Stimulated activated naive B cell treated with anti-CD40 and anti-IgM and Interleukin-4, amounts not matched to agents 10 μg/mL and 1 μg/mL and 100 μg/mL, for 72 hours (primary cell): ENCODE results near the gene SLC29A1.

Experiments used
- ATAC-seq, 2 donors: fragments of 150-1000 bp; cut with Tn5 transposase; replicated peaks; 2 replicates each; pipeline ENCODE4 v1.10.0; 2021; ENCODE audit warnings: moderate library complexity in 1 of 2
- DNase-seq: peaks from one replicate; pipeline ENCODE4 v3.0.0; 2021
- H3K27ac Mint-ChIP-seq: one replicate; pipeline ENCODE4 v1.8.0; 2022; ENCODE audit warnings: mild to moderate bottlenecking, mixed read lengths
- H3K27me3 Mint-ChIP-seq, 2 donors: one replicate each; pipeline ENCODE4 v1.8.0; 2022; ENCODE audit warnings: mixed read lengths in 2 of 2
- H3K36me3 Mint-ChIP-seq, 2 donors: one replicate each; pipeline ENCODE4 v1.8.0; 2022; ENCODE audit warnings: mixed read lengths in 2 of 2, mild to moderate bottlenecking in 1 of 2
- H3K4me1 Mint-ChIP-seq, 2 donors: one replicate each; pipeline ENCODE4 v1.8.0; 2022; ENCODE audit warnings: mixed read lengths in 2 of 2, mild to moderate bottlenecking in 1 of 2
- H3K4me3 Mint-ChIP-seq, 2 donors: one replicate each; pipeline ENCODE4 v1.8.0; 2022; ENCODE audit warnings: mild to moderate bottlenecking in 2 of 2, mixed read lengths in 2 of 2, moderate library complexity in 1 of 2
- H3K9me3 Mint-ChIP-seq, 2 donors: one replicate each; pipeline ENCODE4 v1.8.0; 2022; ENCODE audit warnings: mixed read lengths in 2 of 2, mild to moderate bottlenecking in 1 of 2

Gene SLC29A1

GRCh38 chr6:44272999-44273566 is 49.7 kb downstream of the SLC29A1 start:
- Mint-ChIP-seq H3K27me3 (peaks cover 58 to 67% of the 10 kb centered on the region in 2 donors), H3K36me3 (peaks cover 0 to 1% of the 10 kb centered on the region in 2 donors), H3K4me1 (peaks cover 19 to 31% of the 10 kb centered on the region in 2 donors), H3K4me3 (no peak overlapping the region), H3K9me3 (no peaks in the 10 kb centered on the region), H3K27ac (no peak overlapping the region)
- DNase-seq (no peak), ATAC-seq (no peak)

- Mint-ChIP-seq H3K27me3 (peaks cover 63 to 71% of the 10 kb centered on the region in 2 donors), H3K4me1 (peaks cover 19 to 26% of the 10 kb centered on the region in 2 donors), H3K4me3 (no peak overlapping the region), H3K27ac (no peak overlapping the region), H3K36me3 (peaks cover 0 to 1% of the 10 kb centered on the region in 2 donors), H3K9me3 (no peaks in the 10 kb centered on the region)
- ATAC-seq (no peak), DNase-seq (no peak)
Observed at GRCh38 chr6:44273617-44274016, 50.2 kb downstream of the SLC29A1 start.

DNA sequence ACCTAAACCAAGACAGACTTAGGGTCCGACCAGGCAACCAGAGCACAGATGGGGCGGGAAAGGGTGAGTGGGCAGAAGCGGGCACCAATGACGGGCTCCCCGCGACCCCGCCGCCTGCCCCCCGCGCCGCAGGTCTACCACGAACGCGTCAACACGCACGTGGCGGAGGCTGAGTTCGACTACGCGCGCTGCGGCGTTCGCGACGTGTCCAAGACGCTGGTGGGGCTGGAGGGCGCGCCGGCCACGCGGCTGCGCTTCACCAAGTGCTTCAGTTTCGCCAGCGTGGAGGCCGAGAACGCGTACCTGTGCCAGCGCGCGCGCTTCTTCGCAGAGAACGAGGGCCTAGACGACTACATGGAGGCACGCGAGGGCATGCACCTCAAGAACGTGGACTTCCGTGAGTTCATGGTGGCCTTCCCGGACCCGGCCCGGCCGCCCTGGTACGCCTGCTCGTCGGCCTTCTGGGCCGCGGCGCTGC is 51.9 kb downstream of the SLC29A1 start:
- peaks cover 0 to 1% of the 10 kb centered on the region in 2 donors for H3K36me3 Mint-ChIP-seq
- ATAC-seq (no peak), DNase-seq (no peak)
- H3K27me3 Mint-ChIP-seq = peaks cover 65 to 73% of the 10 kb centered on the region in 2 donors
- H3K4me1 Mint-ChIP-seq = peaks cover 5 to 10% of the 10 kb centered on the region in 2 donors
- H3K9me3 Mint-ChIP-seq = no peaks in the 10 kb centered on the region
- no peak overlapping the region for H3K27ac Mint-ChIP-seq
- peak overlapping the region in 1 of 2 donors; percentile 33 for H3K4me3 Mint-ChIP-seq

DNA sequence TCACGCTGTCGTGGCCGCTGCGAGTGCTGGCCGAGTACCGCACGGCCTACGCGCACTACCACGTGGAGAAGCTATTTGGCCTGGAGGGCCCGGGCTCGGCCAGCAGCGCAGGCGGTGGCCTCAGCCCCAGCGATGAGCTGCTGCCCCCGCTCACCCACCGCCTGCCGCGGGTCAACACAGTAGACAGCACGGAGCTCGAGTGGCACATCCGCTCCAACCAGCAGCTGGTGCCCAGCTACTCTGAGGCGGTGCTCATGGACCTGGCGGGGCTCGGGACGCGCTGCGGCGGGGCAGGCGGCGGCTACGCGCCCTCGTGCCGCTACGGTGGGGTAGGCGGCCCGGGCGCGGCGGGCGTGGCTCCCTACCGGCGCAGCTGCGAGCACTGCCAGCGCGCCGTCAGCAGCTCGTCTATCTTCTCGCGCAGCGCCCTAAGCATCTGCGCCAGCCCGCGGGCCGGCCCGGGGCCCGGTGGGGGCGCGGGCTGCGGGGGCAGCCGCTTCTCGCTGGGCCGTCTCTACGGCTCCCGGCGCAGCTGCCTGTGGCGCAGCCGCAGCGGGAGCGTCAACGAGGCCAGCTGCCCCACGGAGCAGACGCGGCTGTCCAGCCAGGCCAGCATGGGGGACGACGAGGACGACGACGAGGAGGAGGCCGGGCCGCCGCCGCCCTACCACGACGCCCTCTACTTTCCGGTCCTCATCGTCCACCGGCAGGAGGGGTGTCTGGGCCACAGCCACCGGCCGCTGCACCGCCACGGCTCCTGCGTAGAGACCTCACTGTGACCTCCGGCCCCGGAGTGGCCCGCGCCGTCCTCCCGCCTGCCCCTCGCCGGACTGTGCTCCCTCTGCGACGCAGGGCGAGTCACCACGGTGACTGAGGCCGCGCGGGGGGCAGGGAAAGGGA is 52.6 kb downstream of the SLC29A1 start:
- no peaks in the 10 kb centered on the region for H3K9me3 Mint-ChIP-seq
- H3K4me3 Mint-ChIP-seq = peak overlapping the region; percentile 22 to 33
- ATAC-seq (peak; percentile 67 to 76), DNase-seq (no peak)
- peaks cover 69 to 76% of the 10 kb centered on the region in 2 donors for H3K27me3 Mint-ChIP-seq
- H3K36me3 Mint-ChIP-seq = peaks cover 0 to 1% of the 10 kb centered on the region in 2 donors
- no peak overlapping the region for H3K27ac Mint-ChIP-seq
- peaks cover 4 to 9% of the 10 kb centered on the region in 2 donors for H3K4me1 Mint-ChIP-seq

DNA sequence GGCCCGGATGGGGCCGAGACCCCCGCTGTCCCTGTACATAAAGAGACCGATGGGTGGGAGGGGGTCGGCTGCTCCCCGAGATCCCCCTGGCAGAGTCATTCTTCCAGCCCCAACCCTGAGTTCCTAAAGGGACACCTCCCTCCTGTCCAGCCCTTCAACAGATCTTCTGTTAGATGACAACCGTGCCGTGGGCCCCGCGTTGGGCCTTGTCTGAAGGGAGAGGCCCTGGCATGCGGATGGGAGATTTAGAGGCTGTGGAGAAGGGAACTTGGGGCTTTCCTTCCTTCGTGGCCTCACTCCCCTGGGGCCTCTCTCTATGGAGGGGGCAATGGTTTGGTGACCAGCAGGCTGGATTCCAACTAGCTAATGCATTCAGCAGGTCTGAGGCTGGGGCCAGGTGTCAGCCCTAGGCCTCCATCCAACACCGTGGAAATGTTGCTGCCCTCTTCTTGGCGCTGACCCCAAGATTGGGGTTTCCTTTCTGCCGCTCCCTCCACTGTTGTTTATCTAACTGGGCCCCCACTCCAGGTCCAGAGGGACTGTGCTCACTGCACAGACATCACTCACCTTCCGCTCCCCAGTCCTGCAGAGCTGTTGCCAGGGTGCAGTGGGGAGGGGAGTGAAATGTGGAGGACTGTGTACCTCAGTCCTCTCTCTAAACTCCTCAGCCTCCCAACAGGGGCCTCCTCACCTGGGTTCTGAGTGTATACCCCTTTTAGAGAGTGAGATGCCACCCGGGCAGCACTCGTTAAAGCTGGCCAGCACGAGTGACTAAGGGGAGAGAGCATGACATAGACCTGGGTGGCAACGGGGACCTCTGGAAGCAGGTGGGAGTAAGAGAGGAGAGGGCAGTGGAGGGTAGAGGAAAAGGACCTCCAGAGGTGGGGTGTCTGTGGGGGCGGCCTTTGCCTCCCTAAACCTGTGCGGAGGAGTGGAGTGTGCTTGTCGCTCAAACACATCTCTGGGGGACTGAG is 53.6 kb downstream of the SLC29A1 start:
- peaks cover 64 to 67% of the 10 kb centered on the region in 2 donors for H3K27me3 Mint-ChIP-seq
- DNase-seq (no peak), ATAC-seq (no peak)
- peak overlapping the region in 1 of 2 donors; percentile 21 for H3K4me3 Mint-ChIP-seq
- H3K9me3 Mint-ChIP-seq = no peaks in the 10 kb centered on the region
- H3K4me1 Mint-ChIP-seq = peaks cover 0 to 3% of the 10 kb centered on the region in 2 donors
- peak overlapping the region; percentile 74 for H3K27ac Mint-ChIP-seq
- H3K36me3 Mint-ChIP-seq = peaks cover 0 to 1% of the 10 kb centered on the region in 2 donors

- H3K36me3 Mint-ChIP-seq = peaks cover 0 to 1% of the 10 kb centered on the region in 2 donors
- H3K27ac Mint-ChIP-seq = no peak overlapping the region
- peaks cover 0 to 3% of the 10 kb centered on the region in 2 donors for H3K4me1 Mint-ChIP-seq
- ATAC-seq (no peak), DNase-seq (no peak)
- no peak overlapping the region for H3K4me3 Mint-ChIP-seq
- no peaks in the 10 kb centered on the region for H3K9me3 Mint-ChIP-seq
- H3K27me3 Mint-ChIP-seq = peaks cover 59% of the 10 kb centered on the region in 2 donors
Observed at GRCh38 chr6:44277763-44278162, 54.4 kb downstream of the SLC29A1 start.

GRCh38 chr6:44278315-44278714 is 54.9 kb downstream of the SLC29A1 start:
- no peak for DNase-seq
- H3K9me3 Mint-ChIP-seq = no peaks in the 10 kb centered on the region
- H3K36me3 Mint-ChIP-seq = peaks cover 0 to 1% of the 10 kb centered on the region in 2 donors
- peaks cover 54 to 58% of the 10 kb centered on the region in 2 donors for H3K27me3 Mint-ChIP-seq
- peaks cover 0 to 3% of the 10 kb centered on the region in 2 donors for H3K4me1 Mint-ChIP-seq
- no peak for ATAC-seq
- H3K27ac Mint-ChIP-seq = no peak overlapping the region
- no peak overlapping the region for H3K4me3 Mint-ChIP-seq

- Mint-ChIP-seq H3K27ac (peak overlapping the region; percentile 16), H3K4me3 (no peak overlapping the region), H3K9me3 (no peaks in the 10 kb centered on the region), H3K36me3 (peaks cover 0 to 1% of the 10 kb centered on the region in 2 donors), H3K4me1 (peaks cover 0 to 3% of the 10 kb centered on the region in 2 donors), H3K27me3 (peaks cover 53 to 62% of the 10 kb centered on the region in 2 donors)
- ATAC-seq (no peak), DNase-seq (no peak)
Observed at GRCh38 chr6:44278774-44279697, 55.6 kb downstream of the SLC29A1 start.
